ENCODE measurements around the gene PCYT2. TPM values are rescaled to one million over a fixed set of nuclear protein-coding genes. Genes with fewer than 3 reads are reported as not detected.

The PCYT2 gene
- total RNA-seq, 2 donors from 2014 or later, result 51.4 to 69.2 TPM

GRCh38 chr17:81932333-81932983 is 21.3 kb upstream of the PCYT2 start:
- H3K27me3 ChIP-seq (replicated peaks; ENCODE audit: insufficient read depth), result no peaks in the 10 kb centered on the region
- H3K4me3 ChIP-seq, result no peak overlapping the region
- peaks cover 8% of the 10 kb centered on the region for H3K4me1 ChIP-seq (replicated peaks)
- H3K36me3 ChIP-seq, result no peaks in the 10 kb centered on the region
- H3K9me3 ChIP-seq, result no peaks in the 10 kb centered on the region
- TF ChIP-seq POLR2AphosphoS5 (IDR thresholded peaks at IDR 0.05) (no peak), CTCF (IDR thresholded peaks at IDR 0.05) (no peak), POLR2A (IDR thresholded peaks at IDR 0.05) (no peak)
- intact Hi-C loops (cut with DNase I), result no loop called here
- WGBS, result 84% methylated on average over 9 of the region's 9 CpGs
- no peak for DNase-seq (ENCODE audit: low spot score)
- no peak overlapping the region for H3K27ac ChIP-seq

GRCh38 chr17:81931557-81932332 is 20.5 kb upstream of the PCYT2 start:
- Histone ChIP-seq H3K27me3 (replicated peaks; ENCODE audit: insufficient read depth) (no peaks in the 10 kb centered on the region), H3K4me1 (replicated peaks) (peaks cover 8% of the 10 kb centered on the region), H3K9me3 (no peaks in the 10 kb centered on the region), H3K36me3 (no peaks in the 10 kb centered on the region), H3K4me3 (no peak overlapping the region), H3K27ac (no peak overlapping the region)
- no peak for DNase-seq (ENCODE audit: low spot score)
- WGBS, result 34% methylated on average over 13 of the region's 15 CpGs
- intact Hi-C loops (cut with DNase I), result no loop called here
- TF ChIP-seq CTCF (IDR thresholded peaks at IDR 0.05) (no peak), POLR2AphosphoS5 (IDR thresholded peaks at IDR 0.05) (no peak), POLR2A (IDR thresholded peaks at IDR 0.05) (no peak)

- H3K4me3 ChIP-seq, result no peak overlapping the region
- TF ChIP-seq CTCF (IDR thresholded peaks at IDR 0.05) (no peak), POLR2A (IDR thresholded peaks at IDR 0.05) (no peak), POLR2AphosphoS5 (IDR thresholded peaks at IDR 0.05) (no peak)
- H3K9me3 ChIP-seq, result no peaks in the 10 kb centered on the region
- intact Hi-C loops (cut with DNase I), result no loop called here
- no peaks in the 10 kb centered on the region for H3K36me3 ChIP-seq
- H3K4me1 ChIP-seq (replicated peaks), result peaks cover 10% of the 10 kb centered on the region
- no peaks in the 10 kb centered on the region for H3K27me3 ChIP-seq (replicated peaks; ENCODE audit: insufficient read depth)
- H3K27ac ChIP-seq, result no peak overlapping the region
- DNase-seq (ENCODE audit: low spot score), result no peak
- WGBS, result 50% methylated on average over 12 of the region's 13 CpGs
These were observed 20.0 kb upstream of the PCYT2 start for GRCh38 chr17:81931189-81931556.

GRCh38 chr17:81930142-81931125 is 19.2 kb upstream of the PCYT2 start:
- no peaks in the 10 kb centered on the region for H3K27me3 ChIP-seq (replicated peaks; ENCODE audit: insufficient read depth)
- TF ChIP-seq POLR2AphosphoS5 (IDR thresholded peaks at IDR 0.05) (no peak), POLR2A (IDR thresholded peaks at IDR 0.05) (no peak), CTCF (IDR thresholded peaks at IDR 0.05) (no peak)
- H3K9me3 ChIP-seq, result no peaks in the 10 kb centered on the region
- H3K36me3 ChIP-seq, result no peaks in the 10 kb centered on the region
- H3K27ac ChIP-seq, result no peak overlapping the region
- DNase-seq (ENCODE audit: low spot score), result no peak
- 54% methylated on average over 20 of the region's 20 CpGs for WGBS
- peaks cover 15% of the 10 kb centered on the region for H3K4me1 ChIP-seq (replicated peaks)
- H3K4me3 ChIP-seq, result no peak overlapping the region
- intact Hi-C loops (cut with DNase I), result no loop called here

Data from prostate gland (tissue), 2 donors.